ENCODE data around the gene RAB10.
"Not testable (repeated sequence)": the region's sequence is repeated elsewhere in the genome, so short reads cannot be mapped to it uniquely, and the experiment has no call there.

The RAB10 gene

GRCh38 chr2:26064846-26065245 lies 31.0 kb downstream of the RAB10 start:
- no peak for DNase-seq

DNA sequence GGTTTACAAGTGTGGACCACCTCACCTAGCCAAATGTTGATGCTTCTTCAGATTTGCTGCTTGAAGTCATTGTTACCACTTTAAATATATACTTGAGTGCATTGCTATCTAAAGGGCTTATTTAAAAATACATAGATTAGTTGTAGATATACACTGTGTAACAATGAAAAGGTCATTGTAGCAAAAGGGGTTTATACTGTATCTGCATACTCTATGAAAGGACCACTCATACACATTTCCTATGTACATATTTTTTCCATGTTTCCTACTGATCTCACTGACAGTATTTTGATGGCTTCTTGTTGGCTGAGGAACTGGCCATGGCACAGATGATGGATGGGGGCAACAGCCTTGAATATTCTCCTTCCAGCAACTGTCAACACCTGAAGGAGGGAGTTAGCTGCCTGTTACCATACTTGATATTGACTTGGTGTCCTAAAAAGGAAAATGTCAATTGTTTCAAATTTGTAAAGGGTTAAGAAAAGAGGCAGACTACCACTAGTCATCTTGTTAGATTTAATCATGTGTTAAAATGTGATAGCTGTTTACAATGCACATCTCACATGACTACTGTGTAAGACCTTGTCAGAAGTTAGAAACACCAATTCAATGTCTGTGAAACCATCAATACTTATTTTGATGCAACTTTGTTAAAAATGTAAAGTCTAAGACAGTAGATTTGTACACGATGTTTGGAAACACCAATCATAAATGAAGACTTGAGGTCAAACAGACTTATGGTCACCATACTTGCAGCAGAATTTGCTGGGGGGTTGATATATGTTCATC lies 33.5 kb downstream of the RAB10 start:
- no peak for DNase-seq

DNA sequence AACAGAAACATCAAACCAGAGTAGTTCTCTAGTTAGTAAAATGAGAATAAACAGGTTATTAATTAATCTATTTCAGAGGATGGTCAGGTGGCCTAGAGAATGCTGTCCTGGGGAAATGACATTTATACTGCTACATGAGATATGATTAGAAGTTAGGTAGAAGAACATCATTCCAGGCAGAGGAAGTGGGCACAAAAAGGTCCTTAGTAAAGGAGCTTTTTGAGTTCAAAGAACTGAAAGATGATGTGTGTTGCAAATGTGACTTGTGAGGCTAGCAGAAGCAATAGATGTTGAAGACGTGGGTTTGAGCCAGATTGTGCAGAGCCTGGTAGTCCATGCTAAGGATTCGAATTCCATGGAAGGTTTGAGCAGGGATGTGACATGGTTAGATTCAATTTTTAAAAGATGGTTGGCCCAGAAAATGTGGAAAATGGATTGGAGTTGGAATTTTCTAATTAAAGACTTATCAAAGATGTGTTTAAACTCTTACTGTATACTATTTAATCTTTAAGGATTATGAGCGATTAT lies 34.2 kb downstream of the RAB10 start:
- DNase-seq, result no peak

GRCh38 chr2:26068602-26069298 lies 34.9 kb downstream of the RAB10 start:
- no peak for DNase-seq

DNA sequence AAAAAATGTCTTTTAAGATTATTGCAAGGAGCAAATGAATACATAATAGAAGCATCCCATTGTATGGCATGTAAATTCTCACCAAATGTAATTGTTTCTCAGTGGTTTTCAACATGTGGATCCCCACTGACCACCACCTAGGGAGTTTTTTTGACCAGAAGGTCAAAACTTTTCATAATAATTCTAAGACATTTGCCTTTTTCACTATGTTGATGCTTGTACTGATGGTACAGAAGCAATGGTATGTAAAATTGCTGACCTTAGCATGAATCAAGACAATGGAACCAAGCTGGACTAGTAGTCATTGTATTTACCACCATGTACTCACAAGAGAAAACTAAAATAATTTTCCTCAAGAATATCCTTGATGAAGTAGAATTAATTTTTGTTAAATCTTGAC lies 36.8 kb downstream of the RAB10 start:
- DNase-seq, result no peak

GRCh38 chr2:26072925-26073768 lies 39.3 kb downstream of the RAB10 start:
- DNase-seq, result no peak

GRCh38 chr2:26073830-26074229 lies 39.9 kb downstream of the RAB10 start:
- no peak for DNase-seq

DNA sequence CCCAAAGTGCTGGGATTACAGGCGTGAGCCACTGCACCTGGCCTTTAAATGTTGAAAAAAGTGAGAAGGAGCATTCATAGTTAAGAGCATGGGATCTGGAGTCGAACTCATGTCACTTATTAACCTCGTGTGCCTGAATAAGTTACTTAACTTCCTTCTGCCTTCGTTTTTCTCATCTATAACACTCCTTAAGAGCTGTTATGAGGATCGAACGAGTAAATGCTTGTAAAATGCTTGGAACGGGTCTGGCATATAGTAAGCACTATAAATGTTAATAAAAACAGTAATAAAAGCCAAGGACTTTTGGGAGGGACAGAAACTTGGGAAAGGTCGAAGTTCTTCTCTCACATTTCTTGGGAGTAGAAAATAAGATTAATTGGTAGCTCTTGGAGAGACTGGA lies 40.8 kb downstream of the RAB10 start:
- DNase-seq, result no peak

DNA sequence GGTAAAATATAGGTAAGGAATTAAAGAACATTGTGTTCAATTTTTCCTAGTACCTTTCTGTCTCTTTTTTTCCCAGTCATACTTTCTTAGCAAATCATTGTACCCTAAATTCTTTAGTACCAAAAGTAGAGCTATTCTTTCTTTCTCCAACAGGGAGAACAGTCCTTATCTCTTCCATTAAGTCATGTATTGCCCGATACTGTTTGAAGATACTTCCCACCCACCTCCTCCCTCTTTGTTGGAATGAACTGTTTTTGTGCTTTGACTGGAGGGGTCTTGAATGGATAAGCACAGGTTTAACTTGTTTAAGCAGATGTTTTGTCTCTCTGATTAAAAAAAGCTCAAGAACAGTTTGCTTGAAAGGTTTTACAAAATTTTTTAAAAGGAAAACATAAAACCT lies 41.3 kb downstream of the RAB10 start:
- DNase-seq, result no peak

DNA sequence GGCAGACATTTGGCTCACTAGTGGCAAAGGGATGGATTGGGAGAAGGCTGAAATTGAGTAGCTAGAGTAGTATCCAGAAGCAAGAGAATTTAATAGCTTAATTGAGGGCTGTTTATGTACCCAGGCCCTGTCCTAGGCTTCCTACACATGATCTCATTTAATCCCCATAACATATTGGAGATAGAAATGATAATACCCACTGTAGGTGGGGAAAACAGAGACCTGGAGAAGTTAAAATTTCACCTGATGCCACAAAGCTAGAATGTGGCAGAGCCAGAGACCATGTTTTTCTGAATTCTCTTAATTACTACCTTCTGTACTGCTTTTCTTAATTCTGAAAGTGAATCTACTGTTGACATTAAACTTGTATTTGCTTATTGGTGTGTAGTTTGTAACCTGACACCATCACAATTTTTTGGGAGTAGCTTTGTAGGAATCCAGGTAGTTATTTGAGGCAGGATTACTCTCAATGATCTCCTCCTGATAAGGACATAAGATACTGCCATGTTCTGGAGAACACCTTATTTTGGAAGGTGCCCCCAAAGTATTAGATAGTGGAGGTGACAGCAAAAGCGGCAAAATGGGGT lies 42.2 kb downstream of the RAB10 start:
- DNase-seq, result peak in 2 of 3 experiments; percentile 5 to 59

DNA sequence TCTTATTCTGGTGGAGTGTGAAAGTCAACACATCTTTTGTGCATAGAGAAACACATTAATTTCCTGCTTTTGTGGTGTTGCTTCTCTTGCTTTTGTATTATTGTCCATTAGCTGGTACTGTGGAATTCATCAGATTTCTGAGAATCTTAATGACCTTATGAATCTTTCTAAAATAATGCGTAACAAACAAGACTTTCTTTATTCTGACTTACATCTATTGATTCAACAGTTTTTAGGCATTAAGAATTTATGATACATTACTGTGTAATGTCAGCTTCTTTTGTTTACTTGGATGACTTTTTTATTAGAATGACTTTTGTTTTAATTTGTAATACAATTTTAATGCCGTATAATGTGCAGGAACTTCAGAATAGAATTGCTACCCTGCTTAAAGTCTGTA lies 43.4 kb downstream of the RAB10 start:
- DNase-seq, result no peak

DNA sequence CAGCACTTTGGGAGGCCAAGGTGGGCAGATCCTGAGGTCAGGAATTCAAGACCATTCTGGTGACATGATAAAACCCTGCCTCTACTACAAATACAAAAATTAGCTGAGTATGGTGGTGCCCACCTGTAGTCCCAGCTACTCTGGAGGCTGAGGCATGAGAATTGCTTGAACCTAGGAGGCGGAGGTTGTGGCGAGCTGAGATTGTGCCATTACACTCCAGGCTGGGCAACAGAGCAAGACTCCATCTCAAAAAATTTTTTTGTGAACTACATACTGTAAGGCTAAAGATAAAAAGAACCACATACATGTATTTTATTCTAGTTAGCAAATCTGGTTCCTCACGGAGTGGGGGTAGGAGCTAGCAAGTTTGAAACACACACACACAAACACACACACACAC lies 45.1 kb downstream of the RAB10 start:
- no peak for DNase-seq

DNA sequence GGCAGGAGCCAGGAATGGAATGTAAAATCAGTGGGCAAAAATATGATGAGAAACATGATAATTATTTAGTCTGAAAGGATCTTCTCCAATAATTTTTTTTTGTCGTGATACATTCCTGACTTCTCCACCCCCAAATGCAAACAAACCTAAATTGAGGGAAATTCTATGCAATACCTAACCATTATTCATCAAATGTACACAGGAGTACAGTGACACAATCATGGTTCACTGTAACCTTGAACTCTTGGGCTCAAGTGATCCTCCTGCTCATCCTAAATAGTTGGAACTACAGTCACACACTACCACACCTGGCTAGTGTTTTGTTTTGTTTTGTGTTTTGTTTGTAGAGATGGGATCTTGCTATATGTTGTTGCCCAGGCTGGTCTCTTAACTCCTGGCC lies 46.5 kb downstream of the RAB10 start:
- DNase-seq, result no peak

DNA sequence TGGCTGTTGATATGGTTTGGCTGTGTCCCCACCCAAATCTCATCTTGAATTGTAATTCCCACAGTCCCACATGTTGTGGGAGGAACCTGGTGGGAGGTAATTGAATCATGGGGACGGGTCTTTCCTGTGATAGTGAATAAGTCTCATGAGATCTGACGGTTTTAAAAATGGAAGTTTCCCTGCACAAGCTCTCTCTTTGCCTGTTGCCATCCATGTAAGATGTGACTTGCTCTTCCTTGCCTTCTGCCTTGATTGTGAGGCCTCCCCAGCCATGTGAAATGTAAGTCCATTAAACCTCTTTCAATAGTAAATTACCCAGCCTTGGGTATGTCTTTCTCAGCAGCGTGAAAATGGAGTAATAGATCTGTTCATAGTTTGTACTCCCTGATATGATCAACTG lies 47.0 kb downstream of the RAB10 start:
- not testable (repeated sequence) for DNase-seq

DNA sequence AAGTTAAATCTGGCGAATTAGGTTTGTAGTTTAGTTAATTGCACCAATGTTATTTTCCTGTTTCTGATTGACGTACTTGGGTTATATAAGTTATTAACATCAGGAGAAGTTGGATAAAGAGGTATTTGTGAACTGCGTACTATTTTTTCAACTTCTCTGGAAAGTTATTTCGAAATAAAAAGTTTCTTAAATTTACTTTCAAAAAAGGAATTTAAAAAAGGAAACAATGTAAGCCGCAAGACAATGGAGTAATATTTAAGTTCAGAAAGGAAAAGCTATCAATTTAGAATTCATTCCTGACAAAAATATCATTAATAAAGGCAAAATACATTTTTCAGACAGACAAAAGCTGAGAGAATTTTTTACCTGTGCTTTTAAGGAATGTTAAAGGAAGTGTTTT lies 47.7 kb downstream of the RAB10 start:
- no peak for DNase-seq

DNA sequence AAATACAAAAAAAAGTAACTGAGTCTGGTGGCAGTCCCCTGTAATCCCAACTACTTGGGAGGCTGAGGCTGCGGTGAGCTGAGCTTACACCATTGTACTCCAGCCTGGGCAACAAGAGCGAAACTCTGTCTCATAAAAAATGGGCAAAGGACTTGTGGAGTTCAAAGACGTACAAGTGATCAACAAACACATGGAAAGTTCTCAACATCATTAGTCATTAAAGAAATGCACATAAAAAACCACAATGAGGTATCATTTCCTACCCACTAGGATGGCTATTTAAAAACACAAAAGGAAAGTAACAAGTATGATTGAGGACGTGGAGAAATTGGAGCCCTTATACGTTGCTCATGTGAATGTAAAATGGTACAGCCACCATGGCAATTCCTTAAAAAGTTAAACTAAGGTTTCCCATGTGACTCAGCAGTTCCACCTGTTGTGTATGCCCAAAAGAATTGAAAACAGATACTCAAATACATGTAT lies 52.3 kb downstream of the RAB10 start:
- DNase-seq, result no peak

DNA sequence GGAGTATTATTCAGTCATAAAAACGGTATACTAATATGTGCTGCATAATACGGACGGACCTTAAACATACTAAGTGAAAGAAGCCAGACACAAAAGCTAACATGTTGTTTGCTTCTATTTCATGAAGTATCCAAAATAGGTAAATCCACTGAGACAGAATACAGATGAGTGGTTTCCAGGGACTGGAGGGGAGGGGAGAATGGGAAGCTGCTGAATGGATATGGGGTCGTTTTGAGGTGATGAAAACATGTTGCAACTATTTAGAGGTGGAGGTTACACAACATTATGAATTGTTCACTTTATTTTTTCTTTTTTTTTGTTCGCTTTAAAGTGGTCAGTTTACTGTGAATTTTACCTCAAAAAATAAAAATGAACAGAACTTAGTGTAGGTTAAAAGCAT lies 52.9 kb downstream of the RAB10 start:
- DNase-seq, result no peak

DNA sequence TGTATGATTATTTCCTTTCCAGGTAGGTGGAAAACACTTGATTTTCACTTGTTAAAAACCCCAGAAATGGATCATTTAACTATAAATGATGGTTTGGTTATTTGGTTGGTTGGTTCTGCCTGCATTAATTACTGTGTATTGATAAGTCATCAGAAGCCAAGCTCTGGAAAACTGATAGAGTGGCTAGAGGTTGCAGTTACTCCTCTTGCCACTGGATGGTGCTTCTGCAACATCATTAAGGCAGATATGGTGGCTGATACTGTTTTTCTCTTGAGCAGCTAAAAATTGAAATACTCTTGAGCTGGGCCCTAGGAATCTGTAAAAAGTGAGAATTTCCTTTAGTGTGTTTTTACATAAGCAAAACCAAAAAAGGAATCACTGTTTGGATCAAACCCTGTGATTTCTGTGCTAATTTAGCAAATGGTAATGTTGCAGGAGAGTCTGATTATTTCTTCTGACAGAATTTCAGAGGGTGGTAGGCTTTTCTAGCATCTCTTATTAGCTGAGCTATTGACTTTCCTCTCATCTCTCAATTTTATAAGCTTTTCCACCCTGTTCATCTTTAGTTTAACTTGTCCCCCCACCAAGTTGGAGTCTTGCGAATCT lies 54.3 kb downstream of the RAB10 start:
- DNase-seq, result peak in 2 of 3 experiments; percentile 20 to 52

- DNase-seq, result not testable (repeated sequence)
These were observed 55.0 kb downstream of the RAB10 start for GRCh38 chr2:26088931-26089330.

DNA sequence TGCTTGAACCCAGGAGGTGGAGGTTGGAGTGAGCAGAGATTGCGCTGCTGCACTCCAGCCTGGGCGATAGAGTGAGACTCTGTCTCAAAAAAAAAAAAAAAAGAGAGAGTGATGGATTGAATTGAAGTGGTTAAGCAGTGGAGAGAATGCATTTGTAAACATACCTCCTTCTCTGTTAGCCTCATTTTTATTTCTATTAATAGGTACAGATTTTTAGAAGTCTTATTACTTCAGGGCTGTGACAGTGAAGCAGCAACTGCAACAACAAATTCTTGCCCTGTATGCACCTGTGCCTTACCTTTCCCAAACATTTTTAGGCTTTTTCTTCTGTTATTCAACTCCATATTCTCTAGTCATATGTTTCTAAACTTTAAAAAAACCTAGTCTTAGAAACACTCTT lies 55.5 kb downstream of the RAB10 start:
- no peak for DNase-seq

- no peak for DNase-seq
These were observed 61.9 kb downstream of the RAB10 start for GRCh38 chr2:26095758-26096157.

DNA sequence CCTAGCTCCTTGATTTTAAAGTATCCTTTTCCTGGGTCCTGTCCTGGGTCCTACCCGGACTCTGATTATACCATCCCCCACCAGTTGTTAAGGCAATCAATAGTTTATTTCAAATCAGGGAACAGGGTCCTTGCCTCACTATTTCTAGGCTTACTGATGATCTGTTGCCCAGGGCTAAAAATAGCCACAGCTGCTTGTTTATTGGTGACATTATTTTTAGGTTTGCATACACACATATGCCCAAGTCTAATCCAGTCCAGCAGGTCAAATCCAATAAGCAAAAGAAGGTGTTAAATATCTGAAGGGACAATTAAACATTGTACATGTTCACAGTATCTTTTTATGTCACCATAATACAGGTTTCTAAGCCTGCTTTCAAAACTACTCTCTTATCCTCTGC lies 66.0 kb downstream of the RAB10 start:
- no peak for DNase-seq

Measured in NCI-H1417 (cell line).